Measurements from ENCODE around the gene UBE2R2. TPM values are rescaled to one million over a fixed set of nuclear protein-coding genes. Genes with fewer than 3 reads are reported as not detected.

Gene UBE2R2
- total and polyA plus RNA-seq, 2 of the 8 experiments (the other 6 are each of a cell fraction or from before 2014, with no cell fraction given): 19.4 to 42.1 TPM

GRCh38 chr9:33778700-33779351 is 38.1 kb upstream of the UBE2R2 start:
- Histone ChIP-seq H3K4me3 (ENCODE audit: extremely low read depth in 1 of 4, insufficient read depth in 2 of 4, low read depth in 3 of 4, low read length in 4 of 4) (no peak overlapping the region), H3K23me2 (ENCODE audit: low read depth, low read length) (no peaks in the 10 kb centered on the region), H2BK15ac (ENCODE audit: low read length) (no peak overlapping the region), H4K8ac (ENCODE audit: extremely low read depth, insufficient read depth, low read length) (no peak overlapping the region), H2BK5ac (ENCODE audit: low read depth, low read length) (no peak overlapping the region), H4K20me1 (replicated peaks in 1 of 2; ENCODE audit: control insufficient read depth in 1 of 2, insufficient read depth in 2 of 2, low read length in 2 of 2) (no peaks in the 10 kb centered on the region), H3K79me1 (ENCODE audit: low read depth, low read length) (no peaks in the 10 kb centered on the region), H3K56ac (replicated peaks; ENCODE audit: insufficient read length, low read depth, low read length) (no peak overlapping the region), H3K4ac (replicated peaks; ENCODE audit: insufficient read length, low read depth, low read length) (no peak overlapping the region), H4K91ac (replicated peaks; ENCODE audit: insufficient read length, low read length) (no peak overlapping the region), H4K5ac (ENCODE audit: insufficient read length, low read depth, low read length) (no peak overlapping the region), H2AFZ (ENCODE audit: low read length) (peak overlapping the region; percentile 91), H3K23ac (ENCODE audit: insufficient read length) (no peak overlapping the region), H2BK120ac (replicated peaks; ENCODE audit: low read depth, low read length) (no peak overlapping the region), H3K9me3 (ENCODE audit: insufficient read depth in 2 of 2, low read depth in 1 of 2, low read length in 1 of 2) (no peaks in the 10 kb centered on the region), H3K4me2 (ENCODE audit: insufficient read depth in 1 of 2, low read depth in 2 of 2, low read length in 2 of 2) (no peak overlapping the region), H3K27ac (ENCODE audit: low read depth, low read length) (no peak overlapping the region), H2AK5ac (ENCODE audit: low read depth, low read length) (no peak overlapping the region), H3K79me2 (ENCODE audit: control insufficient read depth in 1 of 2, insufficient read depth in 2 of 2, low read length in 2 of 2) (no peaks in the 10 kb centered on the region), H3K27me3 (replicated peaks in 1 of 4; ENCODE audit: control insufficient read depth in 3 of 4, extremely low read depth in 1 of 4, insufficient read depth in 3 of 4, low read length in 3 of 4) (no peaks in the 10 kb centered on the region), H2BK20ac (ENCODE audit: low read length) (no peak overlapping the region), H3K4me1 (replicated peaks in 1 of 4; ENCODE audit: control insufficient read depth in 3 of 4, insufficient read depth in 4 of 4, low read length in 3 of 4) (no peaks in the 10 kb centered on the region), H3K14ac (ENCODE audit: insufficient read length) (no peak overlapping the region), H2BK12ac (ENCODE audit: low read depth, low read length) (no peak overlapping the region), H3K18ac (ENCODE audit: extremely low read depth, low read length) (no peak overlapping the region; the same call in 1 of the 2 replicates), H3K9ac (replicated peaks in 1 of 4; ENCODE audit: extremely low read depth in 1 of 4, low read depth in 3 of 4, low read length in 3 of 4) (no peak overlapping the region), H3K36me3 (ENCODE audit: control insufficient read depth in 2 of 4, insufficient read depth in 4 of 4, low read length in 3 of 4) (no peaks in the 10 kb centered on the region)
- CTCF ChIA-PET (ENCODE audit: partially characterized antibody): interaction anchor here (0.6 to 3.5 kb wide), 24 partner anchors 11 to 320 kb away, joined by 3 to 39 read pairs (median 4); partner anchors contain the start of gene PRSS3
- POLR2A ChIA-PET (ENCODE audit: partially characterized antibody): interaction anchor here (0.6 kb wide), 1 partner anchor 513 kb away, joined by 3 read pairs; no protein-coding TSS in a partner anchor
- DNase-seq (ENCODE audit: low read depth in 1 of 2, low spot score in 2 of 2) (peak; percentile 25 to 58), FAIRE-seq (peak; percentile 95)
- 18% methylated on average over 6 of the region's 6 CpGs; no CpG with 5 or more reads in 1 of the 2 experiments for WGBS, 2 experiments (ENCODE audit: extremely low coverage in 1 of 2, insufficient coverage in 1 of 2, insufficient read length in 1 of 2, insufficient replicate concordance in 2 of 2, low coverage in 1 of 2, low lambda C conversion rate in 2 of 2, missing lambda C conversion rate in 1 of 2)
- no peak for TF ChIP-seq TBP (IDR thresholded peaks at IDR 0.05; ENCODE audit: low read depth, low read length)
- TF ChIP-seq YY1 (IDR thresholded peaks at IDR 0.05; ENCODE audit: low read depth, low read length): peak; percentile 93
- TF ChIP-seq BRCA1 (IDR thresholded peaks at IDR 0.05; ENCODE audit: low read depth, low read length): no peak
- TF ChIP-seq HDAC2 (IDR thresholded peaks at IDR 0.05; ENCODE audit: borderline replicate concordance in 1 of 2, low read depth in 2 of 2, low read length in 2 of 2): 0 out of 4 replicates have a peak, but pooled peaks of 1 of the 2 experiments have one; percentile 13
- no peak for TF ChIP-seq CBX5 (IDR thresholded peaks at IDR 0.05; ENCODE audit: low read depth, low read length)
- TF ChIP-seq JUN (IDR thresholded peaks at IDR 0.05; ENCODE audit: low read depth, low read length): no peak
- no peak for TF ChIP-seq SP2 (IDR thresholded peaks at IDR 0.05; ENCODE audit: low read length)
- no peak for TF ChIP-seq POU5F1 (IDR thresholded peaks at IDR 0.05; ENCODE audit: low read depth, low read length)
- TF ChIP-seq RAD21 (IDR thresholded peaks at IDR 0.05 in 1 of 2, conservative IDR thresholded peaks at IDR 0.05 in 1 of 2; ENCODE audit: low read depth in 2 of 2, low read length in 2 of 2): peak; percentile 50 to 64
- no peak for TF ChIP-seq CHD2 (IDR thresholded peaks at IDR 0.05; ENCODE audit: low read length)
- TF ChIP-seq POLR2AphosphoS5 (IDR thresholded peaks at IDR 0.05; ENCODE audit: low read depth, low read length): no peak
- TF ChIP-seq RNF2 (IDR thresholded peaks at IDR 0.05; ENCODE audit: borderline replicate concordance, low read depth, low read length, missing control alignments, poor library complexity, severe bottlenecking): no peak
